Activated CD4-positive, alpha-beta T cell treated with anti-CD3 and anti-CD28 coated beads, Interleukin-2, amount 50 U/mL, for 4 hours (primary cell): ENCODE data around the gene PBRM1.

Source experiments
- DNase-seq, 2 experiments: peaks; one replicate each; pipeline ENCODE4 v3.0.0-alpha.2; 2020

PBRM1 gene

GRCh38 chr3:52660046-52660445 lies 25.7 kb downstream of the PBRM1 start:
- DNase-seq, result no peak

DNA sequence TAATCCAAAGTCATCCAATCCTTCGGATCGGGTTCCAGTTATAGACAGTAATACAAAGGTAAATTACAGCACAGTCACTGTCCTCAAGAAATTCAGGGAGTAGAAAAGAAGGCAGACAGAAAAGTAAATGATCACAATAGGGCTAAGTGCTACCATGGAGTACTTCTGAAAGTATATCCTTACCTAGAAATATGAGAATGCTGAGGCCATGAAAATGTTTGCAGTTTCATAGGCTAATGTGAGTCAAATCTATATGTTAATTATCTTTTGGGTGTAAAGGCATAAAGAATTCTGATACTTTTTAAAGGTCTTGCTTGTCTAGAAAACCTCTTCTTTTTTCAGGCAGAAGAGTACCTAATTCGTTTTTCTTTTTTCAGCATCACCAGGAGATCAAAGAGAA lies 29.8 kb downstream of the PBRM1 start:
- no peak for DNase-seq

DNA sequence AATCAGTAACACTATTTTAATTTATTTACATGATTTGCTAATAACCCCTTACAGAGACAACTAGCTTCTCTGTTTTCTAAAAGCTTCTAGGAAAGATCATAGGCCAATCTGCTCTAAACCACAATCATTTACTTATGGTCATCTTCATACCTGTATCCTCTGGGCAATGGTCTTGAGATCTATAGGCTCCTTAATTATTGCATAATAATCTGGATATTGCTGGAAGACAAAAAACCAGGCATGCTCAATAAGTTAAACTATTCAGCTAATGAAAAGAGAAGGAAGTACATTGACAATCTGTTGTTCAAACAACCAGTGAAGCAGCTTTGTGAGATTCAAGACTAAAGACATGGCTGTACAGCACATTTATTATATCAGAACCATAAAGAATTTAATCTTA lies 34.1 kb downstream of the PBRM1 start:
- no peak for DNase-seq

DNA sequence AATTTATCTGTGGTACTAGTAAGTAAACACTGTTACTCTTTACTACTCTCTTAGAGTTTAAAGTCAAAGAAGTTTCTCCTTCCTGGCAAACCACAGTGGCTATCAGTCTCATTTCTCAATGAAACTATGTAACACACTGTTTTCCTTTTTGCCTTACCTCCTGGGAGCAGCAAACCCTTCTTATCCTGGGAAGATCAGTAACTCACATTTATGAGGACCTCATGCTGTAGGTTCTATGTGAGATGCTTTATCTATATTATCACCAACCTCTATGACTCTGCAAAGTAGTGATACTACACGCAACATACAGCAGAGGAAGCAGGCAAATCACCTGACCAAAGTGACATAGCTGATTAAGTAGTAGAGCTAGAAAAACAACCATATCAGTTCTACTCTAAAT lies 35.3 kb downstream of the PBRM1 start:
- DNase-seq, result no peak

DNA sequence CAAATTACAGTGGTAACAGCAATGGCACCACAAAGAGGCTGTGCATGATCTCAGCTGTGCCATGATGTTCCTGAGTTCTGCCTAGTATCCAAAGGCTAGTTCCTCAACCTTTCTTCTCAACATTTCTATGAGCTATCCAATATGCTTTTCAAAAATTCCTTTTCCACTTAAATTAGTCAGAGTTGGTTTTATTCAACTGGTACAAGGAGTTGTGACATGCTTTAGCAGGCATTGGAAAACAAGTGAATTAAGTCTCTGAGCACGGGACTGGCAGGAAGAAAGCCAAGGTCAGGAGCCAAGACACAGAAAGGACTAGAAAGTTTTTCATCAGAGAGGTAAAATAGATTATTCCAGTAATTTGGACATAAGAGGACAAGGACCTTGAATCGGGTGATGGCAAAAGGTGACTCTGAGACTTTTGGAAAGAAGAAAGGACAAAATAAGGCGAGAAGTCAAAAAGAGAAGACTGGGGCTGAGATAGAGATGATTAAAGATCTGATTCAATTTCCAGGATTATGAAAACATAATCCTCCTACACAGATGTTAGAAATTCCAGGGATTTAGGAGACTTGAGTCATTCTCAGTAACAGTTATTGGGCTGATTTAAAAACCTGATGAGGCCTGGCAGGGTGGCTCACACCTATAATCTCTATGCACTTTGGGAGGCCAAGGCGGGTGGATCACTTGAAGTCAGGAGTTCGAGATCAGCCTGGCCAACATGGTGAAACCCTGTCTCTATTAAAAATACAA lies 36.1 kb downstream of the PBRM1 start:
- no peak for DNase-seq

DNA sequence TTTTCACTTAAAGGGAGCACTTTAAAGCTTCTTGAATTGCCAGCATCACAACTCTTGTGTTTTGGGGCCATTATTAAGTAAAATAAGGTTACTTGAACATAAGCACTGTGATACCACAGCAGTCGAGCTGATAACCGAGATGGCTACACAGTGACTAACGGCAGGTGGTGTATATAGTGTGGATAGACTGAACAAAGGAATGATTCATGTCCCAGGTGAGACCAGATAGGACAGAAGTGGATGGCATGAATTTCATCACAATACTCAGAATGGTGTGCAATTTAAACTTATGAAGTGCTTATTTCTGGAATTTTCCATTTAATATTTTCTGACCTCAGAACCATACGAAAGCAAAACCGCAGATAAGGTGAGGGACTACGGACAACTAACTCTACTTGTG lies 40.2 kb downstream of the PBRM1 start:
- DNase-seq, result no peak

- DNase-seq, result no peak
Observed at GRCh38 chr3:52636673-52637072, 49.0 kb downstream of the PBRM1 start.

DNA sequence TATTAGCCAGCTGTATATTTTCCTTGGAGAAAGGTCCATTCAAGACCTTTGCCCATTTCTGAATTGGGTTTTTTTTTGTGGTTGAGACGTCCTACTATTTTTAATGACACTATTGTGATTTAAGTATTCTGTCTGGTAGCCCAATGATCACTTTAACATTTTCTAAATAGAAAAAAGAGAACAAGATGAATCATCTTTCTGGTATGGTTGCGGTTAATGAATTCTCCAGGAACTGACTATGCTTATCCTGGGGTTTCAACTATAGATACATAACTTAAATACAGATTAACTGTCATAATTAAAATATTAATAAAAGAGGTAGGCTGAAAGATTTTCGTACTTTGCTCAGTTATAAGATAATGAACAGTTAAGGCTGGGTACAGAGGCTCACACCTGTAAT lies 51.9 kb downstream of the PBRM1 start:
- DNase-seq, result no peak

DNA sequence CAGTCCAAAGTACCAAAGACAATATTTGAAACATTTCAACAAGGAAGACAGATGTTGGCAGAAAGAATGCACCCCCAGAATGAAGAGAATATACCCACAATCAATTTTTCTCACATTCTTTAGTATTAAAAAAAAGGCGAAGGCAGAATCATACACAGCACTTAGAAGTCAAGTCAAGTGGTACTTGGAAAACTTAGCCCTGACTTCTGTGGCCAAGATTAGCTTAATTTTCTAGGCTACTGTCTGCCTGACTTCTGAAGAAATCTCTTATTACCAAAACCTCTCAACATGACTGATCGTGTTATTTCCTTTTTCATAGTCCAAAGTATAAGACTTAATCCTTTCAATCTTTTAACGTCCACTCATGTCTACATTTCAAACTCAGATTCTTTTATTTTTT lies 60.7 kb downstream of the PBRM1 start:
- DNase-seq, result no peak

DNA sequence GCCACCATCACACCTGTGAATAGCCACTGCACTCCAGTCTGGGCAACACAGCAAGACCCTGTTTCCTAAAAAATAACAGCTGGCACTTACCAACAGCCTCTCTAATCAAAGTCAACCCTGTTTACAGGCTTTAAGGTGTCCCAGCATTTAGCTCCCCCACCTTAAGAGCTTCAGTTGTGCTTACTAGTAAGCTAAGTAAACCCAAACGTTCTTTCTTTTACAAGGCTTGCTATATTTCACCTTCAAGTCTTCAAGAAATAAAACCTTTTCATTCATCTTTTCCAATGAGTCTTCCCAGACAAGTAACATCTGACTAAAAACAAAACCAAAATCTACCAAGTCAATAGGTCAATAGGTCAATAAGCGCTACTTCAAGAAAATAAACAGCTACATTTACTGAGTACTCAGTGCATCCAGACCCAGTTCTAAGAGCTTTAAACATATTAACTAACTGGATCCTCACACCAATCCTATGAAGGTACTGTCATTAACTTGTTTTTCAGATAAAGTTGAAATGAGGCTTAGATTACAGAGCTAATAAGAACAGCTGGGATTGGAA lies 62.4 kb downstream of the PBRM1 start:
- no peak for DNase-seq

- DNase-seq, result no peak
Observed at GRCh38 chr3:52620580-52620979, 65.1 kb downstream of the PBRM1 start.

DNA sequence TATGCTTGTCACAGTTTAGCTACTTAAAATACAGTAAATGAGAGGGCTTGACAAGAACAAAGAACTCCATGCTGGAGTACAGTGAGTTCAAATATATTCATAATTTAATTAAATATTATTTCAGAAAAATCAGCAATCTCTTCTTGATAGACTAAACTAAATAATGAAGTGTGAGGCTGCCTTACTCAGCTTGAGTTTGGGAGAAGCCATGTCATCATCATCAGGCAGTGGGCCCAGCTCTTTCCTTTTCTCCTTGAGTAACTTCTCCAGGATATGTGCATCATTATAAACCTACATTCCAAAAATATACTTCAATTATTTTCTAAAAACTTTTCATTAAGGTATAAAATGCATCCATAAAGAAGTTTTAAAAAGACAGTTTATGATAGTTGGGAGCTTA lies 70.5 kb downstream of the PBRM1 start:
- no peak for DNase-seq

DNA sequence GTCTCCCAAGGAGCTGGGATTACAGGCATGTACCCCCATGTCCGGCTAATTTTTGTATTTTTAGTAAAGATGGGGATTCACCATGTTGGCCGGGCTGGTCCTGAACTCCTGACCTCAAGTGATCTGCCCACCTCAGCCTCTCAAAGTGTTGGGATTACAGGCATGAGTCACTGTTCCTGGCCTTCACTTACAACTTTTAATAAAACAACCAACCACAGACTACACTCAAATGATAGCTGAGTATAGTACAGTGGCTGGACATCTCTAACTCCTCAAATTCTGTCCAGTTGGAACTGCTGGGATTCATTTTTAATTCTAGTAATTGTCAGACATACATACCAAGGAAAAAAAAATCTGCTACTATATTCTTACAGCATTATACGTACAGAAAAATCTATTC lies 71.0 kb downstream of the PBRM1 start:
- no peak for DNase-seq

- DNase-seq, result no peak
Observed at GRCh38 chr3:52609316-52609815, 76.3 kb downstream of the PBRM1 start.

GRCh38 chr3:52608337-52608736 lies 77.4 kb downstream of the PBRM1 start:
- DNase-seq, result no peak

DNA sequence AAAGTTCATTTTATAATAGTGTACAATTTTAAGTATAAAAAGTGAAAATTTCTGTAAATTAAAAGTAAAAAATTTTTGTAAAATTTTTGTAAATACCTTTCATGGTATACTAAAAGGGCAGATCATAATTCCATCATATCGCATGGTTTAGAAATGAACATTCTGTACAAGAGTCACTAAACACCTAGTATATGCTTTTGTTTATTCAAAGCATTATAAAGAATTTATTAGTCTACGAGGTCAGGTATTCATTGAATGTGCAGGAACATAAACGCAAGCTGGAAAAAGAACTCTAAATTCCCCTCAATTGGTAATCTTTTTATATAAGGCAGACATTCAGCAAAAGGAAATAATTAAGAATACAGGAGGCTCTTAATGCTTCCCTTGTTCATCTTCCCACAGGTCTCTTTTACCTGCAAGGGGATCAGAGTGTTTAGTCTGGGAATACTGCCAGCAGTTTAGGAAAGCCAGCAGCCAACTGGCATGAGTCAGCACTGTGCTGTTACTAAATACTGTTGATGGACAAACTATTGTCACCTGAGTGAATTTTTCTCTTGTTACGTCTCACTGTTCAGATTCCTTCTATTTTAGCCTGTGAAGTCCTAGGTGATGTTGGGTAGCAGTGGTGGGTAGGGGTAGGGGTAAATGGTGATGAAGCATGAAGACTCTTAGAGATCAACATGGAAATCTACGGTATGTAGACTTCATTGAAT lies 79.2 kb downstream of the PBRM1 start:
- DNase-seq, result no peak

GRCh38 chr3:52600258-52600657 lies 85.5 kb downstream of the PBRM1 start:
- no peak for DNase-seq

GRCh38 chr3:52596658-52597265 lies 89.0 kb downstream of the PBRM1 start:
- DNase-seq, result no peak

DNA sequence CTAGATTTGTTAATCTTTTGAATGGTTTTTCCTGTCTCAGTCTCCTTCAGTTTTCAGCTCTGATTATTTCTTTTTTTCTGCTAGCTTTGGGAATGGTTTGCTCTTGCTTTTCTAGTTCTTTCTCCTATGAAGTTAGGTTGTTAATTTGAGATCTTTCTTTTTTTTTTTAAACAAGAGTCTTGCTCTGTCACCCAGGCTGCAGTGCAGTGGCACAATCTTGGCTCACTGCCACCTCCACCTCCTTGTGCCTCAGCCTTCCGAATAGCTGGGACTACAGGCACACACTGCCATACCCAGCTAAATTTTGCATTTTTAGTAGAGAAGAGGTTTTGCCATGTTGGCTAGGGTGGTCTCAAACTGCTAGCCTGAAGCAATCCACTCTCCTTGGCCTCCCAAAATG lies 92.6 kb downstream of the PBRM1 start:
- DNase-seq, result no peak

- no peak for DNase-seq
Observed at GRCh38 chr3:52574056-52574965, 111.4 kb downstream of the PBRM1 start.

DNA sequence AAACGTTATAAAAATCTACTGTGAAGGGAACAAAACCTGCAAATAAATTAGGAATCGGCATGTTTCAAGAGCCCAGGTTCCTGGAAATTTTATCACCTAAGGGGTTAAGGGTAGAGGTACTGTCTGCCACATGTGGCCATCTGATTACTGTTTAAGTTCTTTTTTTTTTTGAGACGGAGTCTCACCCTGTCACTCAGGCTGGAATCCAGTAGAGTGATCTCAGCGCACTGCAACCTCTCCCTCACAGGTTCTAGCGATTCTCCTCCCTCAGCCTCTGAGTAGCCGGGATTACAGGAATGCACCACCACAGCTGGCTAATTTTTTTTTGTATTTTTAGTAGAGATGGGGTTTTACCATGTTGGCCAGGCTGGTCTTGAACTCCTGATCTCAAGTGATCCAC lies 113.5 kb downstream of the PBRM1 start:
- DNase-seq, result no peak

GRCh38 chr3:52570076-52570475 lies 115.6 kb downstream of the PBRM1 start:
- DNase-seq, result no peak

DNA sequence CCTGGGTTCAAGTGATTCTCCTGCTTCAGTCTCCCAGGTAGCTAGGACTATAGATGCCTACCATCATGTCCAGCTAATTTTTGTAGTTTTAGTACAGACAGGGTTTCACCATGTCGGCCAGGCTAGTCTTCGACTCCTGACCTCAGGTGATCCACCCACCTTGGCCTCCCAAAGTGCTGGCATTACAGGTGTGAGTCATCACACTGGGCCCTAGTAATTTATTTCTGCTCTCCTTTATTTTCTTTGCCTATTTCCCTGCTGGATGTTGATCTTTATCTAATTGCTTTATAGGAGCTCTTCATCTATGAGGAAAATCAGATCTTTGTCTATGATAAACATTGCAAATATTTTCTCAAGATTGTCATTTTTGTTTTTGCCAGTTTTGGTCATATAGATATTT lies 117.6 kb downstream of the PBRM1 start:
- no peak for DNase-seq
